Fibroblast of lung (primary cell): Measurements from ENCODE around the gene TSC22D2. TPM values are rescaled to one million over a fixed set of nuclear protein-coding genes. Genes with fewer than 3 reads are reported as not detected.

Experiments
- DNase-seq, 2 donors: peaks; one replicate each; pipeline versions ENCODE4 v3.0.0 to v3.0.0-alpha.2; 2010; ENCODE audit warnings: low read depth in 2 of 2
- H2AFZ ChIP-seq: 2 replicates; pipeline ENCODE4 v1.5.1; 2012; ENCODE audit warnings: low read length, control low read depth, inconsistent platforms
- H3K27ac ChIP-seq: 2 replicates; pipeline ENCODE4 v1.5.1; 2011; ENCODE audit warnings: low read length, control low read depth; ENCODE audit not compliant: insufficient read depth
- H3K27me3 ChIP-seq: 2 replicates; pipeline ENCODE4 v1.5.1; 2011; ENCODE audit warnings: mild to moderate bottlenecking, low read length; ENCODE audit not compliant: control insufficient read depth, insufficient read depth
- H3K36me3 ChIP-seq: 2 replicates; pipeline ENCODE4 v1.5.1; 2011; ENCODE audit warnings: low read length; ENCODE audit not compliant: control insufficient read depth, insufficient read depth
- H3K4me1 ChIP-seq: 2 replicates; pipeline ENCODE4 v1.5.1; 2011; ENCODE audit warnings: low read length; ENCODE audit not compliant: control insufficient read depth, insufficient read depth; ENCODE audit errors: extremely low read depth
- H3K4me2 ChIP-seq: 2 replicates; pipeline ENCODE4 v1.5.1; 2011; ENCODE audit warnings: low read length, control low read depth; ENCODE audit not compliant: insufficient read depth; ENCODE audit errors: extremely low read depth
- H3K4me3 ChIP-seq, 4 experiments: fragments of 200-600 bp in 1 of 4; sonication (generic) in 1 of 4; replicated peaks in 1 of 4; 2 replicates each; pipeline ENCODE4 v1.5.1; 2011 to 2016; ENCODE audit warnings: low read length in 4 of 4, low read depth in 3 of 4, mild to moderate bottlenecking in 3 of 4, control low read depth in 2 of 4, inconsistent platforms in 1 of 4, mixed read lengths in 1 of 4; ENCODE audit not compliant: insufficient read depth in 1 of 4; ENCODE audit errors: control extremely low read depth in 1 of 4
- H3K79me2 ChIP-seq: 2 replicates; pipeline ENCODE4 v1.5.1; 2012; ENCODE audit warnings: mild to moderate bottlenecking, low read length, inconsistent platforms; ENCODE audit not compliant: control insufficient read depth, insufficient read depth
- H3K9ac ChIP-seq: 2 replicates; pipeline ENCODE4 v1.5.1; 2011; ENCODE audit warnings: mild to moderate bottlenecking, low read length, control low read depth; ENCODE audit not compliant: insufficient read depth
- H3K9me3 ChIP-seq: 2 replicates; pipeline ENCODE4 v1.5.1; 2012; ENCODE audit warnings: low read depth, low read length; ENCODE audit not compliant: control insufficient read depth, insufficient read depth
- H4K20me1 ChIP-seq: 2 replicates; pipeline ENCODE4 v1.5.1; 2011; ENCODE audit warnings: low read length; ENCODE audit not compliant: control insufficient read depth, insufficient read depth; ENCODE audit errors: extremely low read depth
- CTCF ChIP-seq, 2 donors: IDR thresholded peaks in 1 of 2; conservative IDR thresholded peaks in 1 of 2; 1 replicate in 1 of 2; 2 replicates in 1 of 2; pipeline ENCODE4 v1.5.1; 2011 to 2012; ENCODE audit warnings: low read length in 2 of 2, control low read depth in 1 of 2, inconsistent platforms in 1 of 2, low read depth in 1 of 2, mild to moderate bottlenecking in 1 of 2
- EZH2 ChIP-seq: IDR thresholded peaks from 2 replicates; pipeline ENCODE4 v1.5.1; 2012; ENCODE audit warnings: low read length, control low read depth, mild to moderate bottlenecking; ENCODE audit errors: missing control alignments
- polyA plus RNA-seq, 2 donors: library from polyadenylated mRNA; depleted of rRNA in 1 of 2; stranded (reverse) in 1 of 2; unstranded in 1 of 2; fragments of >200 nt; gene quantifications; 2 replicates each; pipeline ENCODE4 v1.2.1, GENCODE V29; 2011 to 2012; ENCODE audit warnings: missing spikeins in 1 of 2
- total RNA-seq: library from RNA; depleted of rRNA; stranded (reverse); fragments of >200 nt; gene quantifications from 2 replicates; pipeline ENCODE4 v1.2.1, GENCODE V29; 2014

The TSC22D2 gene
- total and polyA plus RNA-seq, 2 donors (not counting 1 experiment from before 2014, with no cell fraction given) = 23.6 to 29.3 TPM

GRCh38 chr3:150384296-150385212 is 23.5 kb upstream of the TSC22D2 start:
- Histone ChIP-seq H3K4me1 (no peaks in the 10 kb centered on the region), H3K27ac (no peak overlapping the region), H3K9me3 (no peaks in the 10 kb centered on the region), H3K9ac (no peak overlapping the region), H4K20me1 (no peaks in the 10 kb centered on the region), H3K4me3 (no peak overlapping the region), H3K36me3 (no peaks in the 10 kb centered on the region), H3K4me2 (no peak overlapping the region), H3K27me3 (no peaks in the 10 kb centered on the region), H3K79me2 (no peaks in the 10 kb centered on the region), H2AFZ (no peak overlapping the region)
- TF ChIP-seq EZH2 (no peak), CTCF (conservative IDR thresholded peaks at IDR 0.05 in 1 of 2, IDR thresholded peaks at IDR 0.05 in 1 of 2; ENCODE audit: low read depth in 1 of 2, low read length in 2 of 2) (peak in 1 of 2 donors; percentile 23)
- DNase-seq = peak; percentile 28 to 58

- DNase-seq = no peak
- TF ChIP-seq EZH2 (no peak), CTCF (conservative IDR thresholded peaks at IDR 0.05 in 1 of 2, IDR thresholded peaks at IDR 0.05 in 1 of 2; ENCODE audit: low read depth in 1 of 2, low read length in 2 of 2) (no peak)
- Histone ChIP-seq H4K20me1 (no peaks in the 10 kb centered on the region), H3K36me3 (no peaks in the 10 kb centered on the region), H3K9me3 (no peaks in the 10 kb centered on the region), H3K27ac (no peak overlapping the region), H3K27me3 (no peaks in the 10 kb centered on the region), H3K4me3 (no peak overlapping the region), H2AFZ (no peak overlapping the region), H3K79me2 (no peaks in the 10 kb centered on the region), H3K4me1 (no peaks in the 10 kb centered on the region), H3K4me2 (no peak overlapping the region), H3K9ac (no peak overlapping the region)
Observed at GRCh38 chr3:150385296-150386242, 22.5 kb upstream of the TSC22D2 start.
